Spinal cord (tissue), 10 donors: ENCODE results near the gene KRTAP10-9. TPM values are rescaled to one million over a fixed set of nuclear protein-coding genes. Genes with fewer than 3 reads are reported as not detected.

ENCODE experiments used
- DNase-seq, 6 donors: peaks; one replicate each; pipeline versions ENCODE4 v3.0.0 to v3.0.0-alpha.2; 2013 to 2015; ENCODE audit warnings: low spot score in 6 of 6, low read depth in 4 of 6
- H3K27ac ChIP-seq: one replicate; pipeline ENCODE4 v1.5.1; 2013; ENCODE audit warnings: low read depth, low read length, control low read depth
- H3K27me3 ChIP-seq: one replicate; pipeline ENCODE4 v1.6.1; 2013; ENCODE audit warnings: low read length; ENCODE audit not compliant: control insufficient read depth, insufficient read depth
- H3K36me3 ChIP-seq: one replicate; pipeline ENCODE4 v1.6.1; 2013; ENCODE audit warnings: low read length; ENCODE audit not compliant: control insufficient read depth, insufficient read depth
- H3K4me1 ChIP-seq: one replicate; pipeline ENCODE4 v1.6.1; 2013; ENCODE audit warnings: low read length; ENCODE audit not compliant: control insufficient read depth, insufficient read depth
- H3K4me3 ChIP-seq: one replicate; pipeline ENCODE4 v1.5.1; 2013; ENCODE audit warnings: low read depth, low read length, control low read depth
- H3K9me3 ChIP-seq: one replicate; pipeline ENCODE4 v1.6.1; 2013; ENCODE audit warnings: low read length; ENCODE audit not compliant: control insufficient read depth, insufficient read depth
- WGBS: methylation state at CpG from one replicate; pipeline ENCODE4 v1.1.5; 2013; ENCODE audit warnings: missing lambda C conversion rate; ENCODE audit not compliant: insufficient coverage; 5-methylcytosine and 5-hydroxymethylcytosine counted together
- polyA plus RNA-seq, 2 donors: library from polyadenylated mRNA; unstranded; fragments of 120-200 nt; gene quantifications; one replicate each; pipeline ENCODE4 v1.2.1, GENCODE V29; 2013; ENCODE audit not compliant: insufficient read length in 2 of 2
- total RNA-seq, 2 donors: library from RNA; depleted of rRNA in 1 of 2; stranded (reverse); fragments of 120-200 nt in 1 of 2; fragments of >200 nt in 1 of 2; gene quantifications; one replicate each; pipeline versions ENCODE4 v1.2.3 to v1.2.4, GENCODE V29; 2013 to 2014
- donor health status: healthy.

The KRTAP10-9 gene
- total and polyA plus RNA-seq, 4 donors, result not detected

DNA sequence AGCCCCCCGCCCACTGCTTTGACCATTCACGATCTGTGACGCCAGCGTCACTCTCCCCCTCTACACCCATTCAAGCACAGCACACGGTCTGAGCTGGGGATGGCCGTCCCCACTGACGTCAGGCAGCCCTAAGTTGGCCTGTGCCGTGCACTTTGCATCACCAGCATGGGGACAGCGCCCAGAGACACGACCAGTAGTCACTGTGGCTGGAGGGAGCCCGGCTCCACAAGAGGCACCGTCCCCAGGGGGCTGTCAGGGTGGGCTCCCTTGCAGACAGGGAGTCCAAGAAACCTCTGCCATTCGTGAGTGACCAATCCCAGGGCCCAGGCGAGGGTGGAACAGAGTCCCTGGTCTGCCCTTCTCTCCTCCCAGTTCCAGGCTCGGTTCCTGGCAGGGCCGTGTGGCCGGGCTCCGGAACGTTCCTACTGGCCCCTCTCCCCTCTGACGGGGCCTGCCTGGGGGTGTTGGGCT is 12.7 kb upstream of the KRTAP10-9 start:
- Histone ChIP-seq H3K4me3 (no peak overlapping the region), H3K27ac (no peak overlapping the region), H3K36me3 (no peaks in the 10 kb centered on the region), H3K4me1 (no peaks in the 10 kb centered on the region), H3K27me3 (no peaks in the 10 kb centered on the region), H3K9me3 (peaks cover 6% of the 10 kb centered on the region)
- no peak for DNase-seq
- 81% methylated on average over 14 of the region's 20 CpGs for WGBS

DNA sequence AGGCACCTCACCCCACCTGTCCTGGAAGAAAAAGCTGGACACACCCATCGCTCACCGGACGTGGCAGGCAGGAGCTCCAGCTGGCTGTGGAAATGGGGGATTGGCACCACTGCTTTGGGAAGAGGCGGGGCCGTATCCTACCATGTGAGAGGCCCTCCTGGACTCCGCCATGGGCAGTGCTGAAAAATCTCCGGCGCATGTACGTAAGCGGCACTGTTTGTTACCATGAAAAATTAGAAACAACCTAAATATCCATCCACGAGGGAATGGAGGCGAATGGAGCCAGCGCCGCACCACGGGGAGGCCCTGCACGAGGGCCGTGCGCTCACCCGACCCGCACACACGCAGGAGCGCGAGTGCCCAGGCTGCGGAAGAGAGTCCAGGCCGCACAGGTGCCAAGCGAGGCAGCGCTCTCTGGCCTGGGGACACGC is 11.9 kb upstream of the KRTAP10-9 start:
- Histone ChIP-seq H3K9me3 (peaks cover 2% of the 10 kb centered on the region), H3K27me3 (no peaks in the 10 kb centered on the region), H3K36me3 (no peaks in the 10 kb centered on the region), H3K27ac (no peak overlapping the region), H3K4me3 (no peak overlapping the region), H3K4me1 (no peaks in the 10 kb centered on the region)
- WGBS, result 88% methylated on average over 18 of the region's 28 CpGs
- DNase-seq, result no peak

DNA sequence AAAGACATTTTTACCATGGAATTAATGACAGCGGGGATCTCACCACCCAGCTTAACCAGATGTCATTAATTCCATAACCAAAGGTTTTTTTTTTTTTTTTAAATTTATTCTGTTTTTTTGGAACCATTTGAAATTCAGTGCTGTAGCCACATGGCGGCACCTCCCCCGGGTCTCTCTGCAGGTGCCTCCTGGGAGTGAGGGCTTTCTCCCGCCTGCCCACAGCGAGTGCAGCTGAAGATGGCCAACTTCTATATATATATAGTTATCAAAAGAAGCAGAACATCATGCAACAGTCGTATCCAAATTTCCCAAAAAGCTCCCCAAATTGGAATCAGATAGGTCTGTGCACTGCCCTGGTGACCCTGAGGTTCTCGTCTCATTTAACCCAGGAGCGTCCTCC is 11.4 kb upstream of the KRTAP10-9 start:
- Histone ChIP-seq H3K4me3 (no peak overlapping the region), H3K27me3 (no peaks in the 10 kb centered on the region), H3K4me1 (no peaks in the 10 kb centered on the region), H3K9me3 (peaks cover 2% of the 10 kb centered on the region), H3K36me3 (no peaks in the 10 kb centered on the region), H3K27ac (no peak overlapping the region)
- no peak for DNase-seq
- 88% methylated on average over 2 of the region's 8 CpGs for WGBS

DNA sequence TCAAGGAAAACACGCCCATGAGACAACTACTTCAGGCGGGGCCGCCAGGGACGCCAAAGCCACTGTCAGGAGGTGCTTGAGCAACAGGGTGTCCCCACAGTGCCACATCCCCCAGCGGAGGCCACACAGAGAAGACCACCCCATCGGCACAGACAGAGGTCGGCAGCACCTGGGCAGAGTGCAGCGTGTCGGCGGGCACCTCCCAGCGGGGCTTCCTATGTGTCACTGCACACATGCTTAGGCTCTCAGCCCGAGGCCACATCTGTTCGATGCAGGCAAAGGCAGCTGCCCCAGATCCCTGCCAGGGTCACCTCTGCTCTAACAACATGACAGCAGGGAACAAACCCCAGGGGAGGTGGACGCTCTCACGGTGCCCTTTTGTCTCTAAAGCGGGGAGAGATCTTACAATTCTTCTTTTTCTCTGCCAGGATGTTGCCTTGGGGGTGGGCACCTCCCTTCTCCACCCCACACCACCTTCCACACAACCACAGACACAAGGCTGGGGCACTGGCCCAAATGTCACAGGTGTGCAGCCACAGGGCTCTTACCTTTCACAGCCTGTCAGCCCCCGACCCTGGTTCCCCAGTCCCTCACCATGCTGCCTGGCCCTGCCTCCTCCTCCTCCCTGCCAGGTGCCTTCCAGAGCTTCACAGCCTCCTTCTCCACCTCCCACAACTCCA is 10.8 kb upstream of the KRTAP10-9 start:
- no peaks in the 10 kb centered on the region for H3K27me3 ChIP-seq
- no peaks in the 10 kb centered on the region for H3K4me1 ChIP-seq
- H3K27ac ChIP-seq, result no peak overlapping the region
- no peak overlapping the region for H3K4me3 ChIP-seq
- H3K36me3 ChIP-seq, result no peaks in the 10 kb centered on the region
- 73% methylated on average over 16 of the region's 17 CpGs for WGBS
- no peak for DNase-seq
- peaks cover 2% of the 10 kb centered on the region for H3K9me3 ChIP-seq

DNA sequence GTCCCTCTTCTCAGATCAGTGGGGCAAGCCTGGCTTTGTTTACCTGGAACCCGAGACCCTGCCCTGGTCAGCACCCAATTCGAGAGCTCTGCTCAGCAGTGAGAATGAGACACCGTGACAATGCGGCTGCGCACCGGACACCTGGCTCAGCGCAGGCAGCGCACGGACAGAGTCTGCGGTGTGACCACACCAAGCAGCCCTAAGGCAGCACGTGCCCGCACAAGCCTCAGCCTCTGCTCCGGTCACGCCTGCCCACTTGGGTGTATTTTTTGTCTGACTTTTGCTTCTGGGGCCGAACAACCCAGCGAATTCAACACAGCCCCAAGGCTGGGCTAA is 10.3 kb upstream of the KRTAP10-9 start:
- no peak overlapping the region for H3K27ac ChIP-seq
- no peaks in the 10 kb centered on the region for H3K36me3 ChIP-seq
- WGBS, result 89% methylated on average over 16 of the region's 16 CpGs
- no peaks in the 10 kb centered on the region for H3K9me3 ChIP-seq
- no peaks in the 10 kb centered on the region for H3K27me3 ChIP-seq
- no peak for DNase-seq
- no peak overlapping the region for H3K4me3 ChIP-seq
- no peaks in the 10 kb centered on the region for H3K4me1 ChIP-seq

DNA sequence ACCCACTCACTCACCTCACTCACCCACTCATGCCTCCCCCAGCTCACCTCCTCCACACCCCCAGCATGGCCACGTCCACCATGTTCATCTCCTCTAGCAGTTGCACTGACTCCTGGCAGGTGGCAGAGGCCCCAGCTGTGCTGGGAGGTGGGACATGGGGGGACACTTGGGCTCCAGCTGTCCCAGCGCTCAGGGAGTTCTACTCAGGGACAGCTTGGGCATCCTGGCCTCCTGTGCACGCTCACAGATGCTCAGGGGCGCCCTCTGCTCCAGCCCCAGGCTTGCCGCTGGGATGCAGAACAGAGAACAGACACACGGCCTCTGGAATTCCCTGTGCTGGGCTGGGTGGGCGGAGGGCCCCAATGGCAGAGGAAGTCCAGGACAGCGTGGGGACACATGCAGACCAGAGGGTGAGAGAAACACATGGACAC is 9.8 kb upstream of the KRTAP10-9 start:
- Histone ChIP-seq H3K4me1 (no peaks in the 10 kb centered on the region), H3K36me3 (no peaks in the 10 kb centered on the region), H3K9me3 (no peaks in the 10 kb centered on the region), H3K27ac (no peak overlapping the region), H3K4me3 (no peak overlapping the region), H3K27me3 (no peaks in the 10 kb centered on the region)
- DNase-seq, result no peak
- 53% methylated on average over 7 of the region's 8 CpGs for WGBS

DNA sequence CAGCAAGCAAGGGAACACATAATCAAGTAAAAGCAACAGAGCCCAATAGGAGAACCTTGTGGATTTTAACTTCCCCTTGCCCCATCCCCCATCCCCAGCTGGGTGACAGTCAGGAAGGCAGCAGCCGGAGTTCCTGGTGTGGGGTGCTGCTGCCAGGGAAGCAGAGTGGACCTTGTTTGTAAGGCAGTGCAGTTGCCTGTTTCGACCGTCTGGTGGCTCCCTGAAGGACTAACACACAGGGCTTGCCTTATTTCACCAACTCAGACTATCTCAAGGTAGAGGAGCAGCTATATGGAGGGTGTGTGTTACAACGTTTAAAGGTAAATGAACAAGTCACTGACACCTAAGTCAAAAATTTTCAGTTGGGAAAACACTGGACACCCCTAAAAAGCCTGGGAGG is 8.4 kb upstream of the KRTAP10-9 start:
- no peak for DNase-seq
- H3K27me3 ChIP-seq, result no peaks in the 10 kb centered on the region
- H3K4me1 ChIP-seq, result no peaks in the 10 kb centered on the region
- peaks cover 4% of the 10 kb centered on the region for H3K9me3 ChIP-seq
- H3K4me3 ChIP-seq, result no peak overlapping the region
- no peaks in the 10 kb centered on the region for H3K36me3 ChIP-seq
- WGBS, result no CpG with 5 or more reads among the region's 4 CpGs
- no peak overlapping the region for H3K27ac ChIP-seq

DNA sequence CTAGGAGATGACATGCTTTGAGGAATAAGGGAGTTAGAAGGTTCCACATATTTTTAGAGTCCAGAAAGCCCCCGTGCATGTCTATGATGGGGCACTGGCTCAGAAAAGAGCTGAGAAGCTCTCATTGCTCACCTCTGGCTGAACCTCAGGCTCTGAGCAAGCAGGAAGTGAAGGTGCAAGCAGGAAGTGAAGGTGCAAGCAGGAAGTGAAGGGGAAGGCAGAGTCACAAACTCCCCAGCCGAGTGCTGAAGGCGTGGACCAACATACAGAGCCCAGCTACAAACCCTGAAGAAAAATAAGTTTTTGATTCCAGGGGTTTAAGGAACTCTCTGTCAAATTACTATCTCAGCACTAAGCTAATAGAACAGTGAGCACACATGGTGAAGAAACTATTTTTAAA is 8.0 kb upstream of the KRTAP10-9 start:
- 86% methylated on average over 1 of the region's 3 CpGs for WGBS

DNA sequence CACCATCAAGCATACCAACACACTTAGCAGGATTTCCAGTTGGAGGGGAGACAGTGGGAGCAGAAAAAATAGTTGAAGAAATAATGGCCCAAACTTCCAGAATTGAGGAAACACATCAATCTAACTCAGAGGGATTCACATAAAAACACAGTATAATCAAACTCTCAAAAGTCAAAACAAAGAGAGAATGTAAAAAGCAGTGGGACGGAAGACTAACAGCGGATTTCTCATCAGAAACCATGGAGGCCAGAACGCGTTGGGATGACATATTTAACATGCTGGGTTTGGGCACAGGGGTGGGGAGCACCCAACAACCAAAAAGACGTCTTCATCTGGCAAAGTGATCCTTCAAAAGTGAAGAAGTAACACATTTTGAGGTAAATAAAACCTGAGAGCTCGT is 7.0 kb upstream of the KRTAP10-9 start:
- Histone ChIP-seq H3K4me1 (no peaks in the 10 kb centered on the region), H3K9me3 (peaks cover 5% of the 10 kb centered on the region), H3K36me3 (no peaks in the 10 kb centered on the region), H3K27ac (no peak overlapping the region), H3K4me3 (no peak overlapping the region), H3K27me3 (no peaks in the 10 kb centered on the region)
- 82% methylated on average over 5 of the region's 6 CpGs for WGBS
- DNase-seq, result no peak

More for the DNA sequence above, 8.0 kb upstream of the KRTAP10-9 start:
- no peaks in the 10 kb centered on the region for H3K4me1 ChIP-seq
- no peak overlapping the region for H3K4me3 ChIP-seq
- no peak for DNase-seq
- no peak overlapping the region for H3K27ac ChIP-seq
- H3K36me3 ChIP-seq, result no peaks in the 10 kb centered on the region
- H3K27me3 ChIP-seq, result no peaks in the 10 kb centered on the region
- peaks cover 5% of the 10 kb centered on the region for H3K9me3 ChIP-seq

DNA sequence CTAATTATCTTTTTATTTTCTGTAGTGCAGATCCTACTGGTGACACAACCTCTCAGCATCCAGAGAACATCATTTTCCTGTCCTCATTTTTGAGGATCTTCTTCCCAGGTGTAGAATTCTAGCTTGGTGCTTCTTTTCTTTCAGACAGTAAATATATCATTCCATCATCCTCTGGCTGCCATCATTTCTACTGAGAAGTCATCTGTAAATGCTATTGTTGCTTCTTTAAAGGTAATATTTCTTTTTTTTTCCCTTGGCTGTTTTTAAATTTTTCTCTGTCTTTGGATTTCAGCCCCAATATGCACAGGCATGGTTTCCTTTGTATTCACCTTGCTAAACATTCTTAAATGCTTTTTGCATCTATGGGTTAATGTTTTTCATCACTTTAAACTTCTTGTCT is 3.3 kb upstream of the KRTAP10-9 start:
- DNase-seq, result no peak
- Histone ChIP-seq H3K27me3 (no peaks in the 10 kb centered on the region), H3K36me3 (no peaks in the 10 kb centered on the region), H3K9me3 (peaks cover 5% of the 10 kb centered on the region), H3K4me3 (no peak overlapping the region), H3K27ac (no peak overlapping the region), H3K4me1 (peaks cover 3% of the 10 kb centered on the region)
